NCI-H82 treated with DMSO at 0.1 percent for 48 hours (cell line): ENCODE results near the gene DNMT3A.

Experiments
- DNase-seq: peaks from one replicate; lab custom pipeline; 2025; ENCODE audit not compliant: unreplicated experiment; lab: John Stamatoyannopoulos, UW

DNMT3A gene

DNA sequence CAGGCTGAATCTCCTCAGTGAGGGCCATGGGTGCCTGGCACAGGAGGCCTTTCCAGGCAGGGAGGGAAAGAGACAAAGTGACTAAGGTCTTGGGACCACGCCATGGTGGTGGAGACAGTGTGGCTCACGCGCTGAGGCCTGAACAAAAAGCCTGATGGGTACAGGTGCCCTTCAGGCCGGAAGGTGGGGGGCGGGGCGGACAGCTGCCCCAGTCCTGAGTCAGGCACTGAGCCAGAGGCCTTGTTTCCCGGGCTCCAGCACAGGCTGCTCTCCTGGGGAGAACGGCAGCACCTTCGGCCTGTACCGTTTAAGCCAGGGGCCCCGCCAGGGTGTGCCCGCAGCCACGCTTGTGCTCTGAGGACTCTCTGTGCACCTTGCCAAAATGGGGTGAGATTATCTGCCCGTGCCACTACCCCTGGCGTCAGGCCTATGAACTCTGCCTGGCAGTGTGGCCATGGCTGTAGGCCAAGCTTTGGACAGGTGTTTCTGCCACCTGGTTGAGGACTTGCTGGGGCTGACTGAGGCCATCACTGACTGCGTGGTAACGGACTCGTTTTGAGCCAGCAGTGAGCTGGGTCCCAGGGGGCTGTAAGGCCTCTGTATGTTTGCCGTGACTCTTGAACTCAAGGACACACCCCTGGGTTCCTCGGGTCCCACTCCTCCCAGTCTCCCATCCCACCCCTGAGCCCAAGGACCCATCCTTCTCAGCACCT, 31.7 kb upstream of the DNMT3A start:
- no peak for DNase-seq

DNA sequence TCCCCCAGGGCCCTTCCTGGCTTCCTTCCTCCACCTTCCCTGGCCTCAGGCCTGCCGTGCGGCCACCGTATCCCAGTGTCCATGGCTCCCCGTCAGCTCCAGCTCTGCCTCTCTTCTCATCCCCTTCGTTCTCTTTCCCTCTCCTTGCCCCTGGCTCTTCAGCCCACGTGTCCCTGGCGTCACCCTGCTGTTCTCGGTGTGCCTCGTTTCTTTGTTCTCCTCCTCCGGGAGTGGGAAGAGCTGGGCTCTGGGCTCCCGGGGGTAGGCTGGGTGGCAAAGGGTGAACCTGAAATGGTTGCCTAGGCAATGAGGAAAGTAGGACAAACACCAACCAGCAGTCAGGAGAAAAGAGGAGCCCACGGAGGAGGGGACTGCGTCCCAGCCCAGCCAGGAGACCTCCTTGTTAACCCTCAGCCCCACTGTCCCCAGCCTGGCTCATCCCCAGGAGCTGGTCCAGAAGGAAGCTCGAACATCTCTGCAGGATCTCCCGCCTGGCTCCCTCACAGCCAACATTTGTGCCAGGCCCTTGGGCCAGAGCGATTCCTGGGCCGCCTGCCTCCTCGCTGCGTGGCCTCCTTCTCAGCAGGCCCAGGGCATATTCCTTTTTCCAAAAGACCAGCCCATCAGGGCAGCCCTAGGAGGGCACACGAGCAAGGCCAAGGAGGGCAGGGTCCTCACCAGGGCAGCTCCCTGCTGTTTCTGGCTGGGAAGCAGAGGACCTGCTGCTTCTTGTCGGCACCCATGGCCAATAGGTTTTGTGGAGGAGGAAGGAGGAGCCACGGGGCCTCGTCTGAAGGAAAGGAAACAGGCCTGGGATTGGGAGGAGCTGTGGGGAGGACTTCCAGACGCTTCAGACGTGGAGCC, 30.9 kb upstream of the DNMT3A start:
- no peak for DNase-seq

DNA sequence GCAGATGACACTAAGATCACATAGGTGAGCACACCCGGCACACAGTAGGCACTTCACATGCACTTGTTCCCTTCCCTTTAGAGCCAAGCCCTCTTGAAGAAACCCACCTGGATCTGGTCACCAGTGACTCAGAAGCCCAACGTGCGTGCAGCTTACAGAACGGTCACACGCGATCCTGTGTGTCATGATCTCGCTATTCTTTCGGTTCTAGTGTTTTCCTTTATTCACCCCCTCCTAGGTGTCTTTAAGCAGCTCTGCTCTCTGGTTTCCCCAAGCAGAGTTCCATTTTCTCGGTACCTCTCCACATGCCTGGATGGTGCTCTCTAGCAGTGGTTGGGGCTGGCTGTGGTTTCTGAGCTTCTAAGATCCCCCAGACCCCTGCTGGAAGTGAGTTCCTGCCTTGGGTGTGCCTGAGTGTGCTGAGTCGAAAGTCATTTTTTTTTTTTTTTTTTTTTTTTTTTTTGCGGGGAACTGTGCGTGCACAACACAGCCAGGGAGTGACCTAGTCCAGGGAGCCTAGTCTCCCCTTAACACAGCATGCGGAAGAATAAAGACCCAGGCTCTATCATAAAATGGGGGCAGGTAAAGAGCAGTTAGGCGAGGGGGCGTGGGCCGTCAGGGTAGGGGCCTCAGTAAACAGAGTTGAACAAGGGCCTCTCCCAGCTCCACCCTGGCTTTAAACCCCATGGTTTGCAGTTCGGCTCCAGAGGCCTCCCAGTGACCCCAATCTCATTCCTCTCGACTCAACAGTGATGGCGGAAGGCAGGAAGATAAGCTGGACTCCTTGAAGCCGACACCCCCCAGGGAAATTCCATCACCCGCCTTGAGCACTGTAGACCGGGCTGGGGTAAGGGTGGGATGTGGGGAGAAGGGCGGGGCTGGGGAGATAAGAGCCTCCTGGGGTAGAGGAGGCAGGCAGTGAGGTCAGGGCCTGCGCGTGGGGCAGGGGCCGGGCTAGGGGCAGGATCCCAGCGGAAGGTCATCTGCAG, 29.8 kb upstream of the DNMT3A start:
- no peak for DNase-seq

DNA sequence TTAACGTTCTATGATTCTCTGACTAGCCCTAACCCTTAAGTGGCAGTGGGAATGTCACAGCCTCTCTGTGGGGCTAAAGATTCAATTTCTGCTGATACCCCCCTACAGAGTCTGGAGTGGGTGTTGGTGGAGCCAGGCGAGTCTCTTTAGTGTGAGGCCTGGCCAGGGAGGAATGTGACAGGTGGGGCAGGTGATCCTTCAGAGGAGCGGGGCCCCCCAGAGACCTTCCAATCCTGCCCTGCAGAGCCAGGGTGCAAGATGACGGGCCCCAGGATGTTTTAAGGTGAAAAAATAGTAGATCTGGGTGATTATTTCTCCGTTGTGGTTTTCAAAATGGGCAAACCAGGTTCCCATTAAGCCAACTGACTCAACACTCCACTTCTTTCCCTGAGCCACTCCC, 28.2 kb upstream of the DNMT3A start:
- no peak for DNase-seq

DNA sequence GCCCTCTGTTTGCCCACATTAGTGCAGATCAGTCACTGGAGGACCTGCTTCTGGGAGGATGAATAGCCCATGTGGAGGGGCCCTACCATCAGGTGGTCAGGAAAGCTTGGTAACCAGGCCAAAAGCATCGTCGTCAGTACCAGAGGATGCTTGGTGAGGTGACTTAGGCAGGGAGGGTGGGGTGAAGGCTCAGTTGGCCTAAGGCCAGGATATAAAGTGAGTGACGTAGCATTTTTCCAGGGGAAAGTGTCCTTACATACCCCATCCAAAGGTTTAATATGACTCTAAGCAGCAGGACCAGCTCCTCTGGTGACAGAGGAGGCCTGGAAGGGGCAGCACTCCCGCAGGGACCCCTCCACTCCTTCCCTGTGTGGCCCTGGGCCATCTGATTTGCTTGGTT, 27.7 kb upstream of the DNMT3A start:
- DNase-seq, result no peak

DNA sequence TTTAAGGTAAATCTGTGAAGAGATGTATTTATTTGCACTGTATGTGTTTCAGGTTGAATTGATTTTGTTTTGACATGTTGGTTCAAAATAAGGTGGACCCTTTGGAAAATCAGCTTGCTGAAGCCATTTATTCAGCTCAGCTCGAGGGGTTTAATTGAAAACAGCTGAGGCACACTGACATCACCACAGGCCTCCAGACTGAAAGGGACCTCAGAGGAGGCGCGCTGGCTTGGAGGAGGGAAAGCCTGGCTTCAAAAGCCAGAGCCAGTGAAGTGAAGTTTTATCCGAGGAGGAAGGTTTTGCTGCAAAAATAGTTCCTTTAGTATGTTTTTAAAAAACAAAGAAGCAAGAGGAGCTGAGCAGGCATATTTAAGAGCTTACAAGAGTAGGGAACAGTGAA, 26.9 kb upstream of the DNMT3A start:
- DNase-seq, result no peak

DNA sequence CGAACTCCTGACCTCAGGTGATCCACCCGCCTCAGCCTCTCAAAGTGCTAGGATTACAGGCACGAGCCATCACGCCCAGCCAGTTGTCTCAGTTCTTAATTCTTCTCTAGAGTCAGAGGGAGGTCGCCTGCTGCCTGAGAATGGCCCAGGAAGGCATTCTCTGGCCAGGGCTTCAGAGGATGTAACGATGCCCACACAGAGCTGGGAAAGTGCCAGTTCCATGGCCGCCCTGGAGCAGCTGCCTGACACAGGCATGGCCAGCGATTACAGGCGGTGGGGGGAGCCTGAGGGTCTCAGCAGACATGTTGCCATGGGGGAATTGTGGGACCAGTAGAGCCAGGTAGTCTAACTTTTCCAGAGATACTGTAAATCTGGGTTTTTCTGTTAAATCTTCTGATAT, 25.6 kb upstream of the DNMT3A start:
- no peak for DNase-seq

DNA sequence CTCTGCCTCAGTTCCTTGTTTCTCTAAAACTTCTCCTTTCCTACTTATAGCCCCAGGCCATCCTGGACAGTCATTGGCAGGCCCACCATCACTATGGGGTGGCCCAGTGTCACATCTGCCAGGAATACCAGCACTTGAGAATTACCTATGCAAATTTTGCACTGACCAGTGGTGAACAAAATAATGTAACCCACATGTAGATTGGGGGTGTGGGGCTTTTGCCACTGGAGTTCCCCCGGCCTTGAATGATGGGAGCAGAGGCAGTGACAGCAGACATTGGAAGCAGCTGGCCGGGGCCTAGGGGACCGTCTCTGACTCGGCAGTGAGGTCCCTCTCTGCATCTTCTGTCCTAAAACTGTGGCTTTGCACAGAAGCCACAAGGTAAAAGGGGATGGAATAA, 24.9 kb upstream of the DNMT3A start:
- no peak for DNase-seq

DNA sequence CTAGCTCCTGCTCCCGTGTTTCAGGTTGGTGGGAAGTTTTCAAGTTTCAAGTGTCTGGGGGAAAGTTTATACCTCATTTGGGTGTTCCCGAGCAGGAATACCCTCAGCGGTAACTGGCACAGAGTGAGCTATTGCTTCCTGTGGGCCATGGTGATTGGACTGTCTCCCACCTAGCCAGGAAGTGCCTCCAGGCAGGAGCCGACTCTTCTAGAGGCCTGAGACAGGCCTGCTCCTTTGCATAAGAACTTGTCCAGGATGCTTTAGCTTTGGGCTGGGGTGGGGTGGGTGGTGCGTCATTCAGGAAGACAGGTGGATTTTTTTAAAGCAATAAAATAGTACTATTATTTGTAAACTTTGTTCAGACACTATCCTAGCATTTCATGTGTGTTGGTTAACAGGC, 23.5 kb upstream of the DNMT3A start:
- DNase-seq, result no peak

DNA sequence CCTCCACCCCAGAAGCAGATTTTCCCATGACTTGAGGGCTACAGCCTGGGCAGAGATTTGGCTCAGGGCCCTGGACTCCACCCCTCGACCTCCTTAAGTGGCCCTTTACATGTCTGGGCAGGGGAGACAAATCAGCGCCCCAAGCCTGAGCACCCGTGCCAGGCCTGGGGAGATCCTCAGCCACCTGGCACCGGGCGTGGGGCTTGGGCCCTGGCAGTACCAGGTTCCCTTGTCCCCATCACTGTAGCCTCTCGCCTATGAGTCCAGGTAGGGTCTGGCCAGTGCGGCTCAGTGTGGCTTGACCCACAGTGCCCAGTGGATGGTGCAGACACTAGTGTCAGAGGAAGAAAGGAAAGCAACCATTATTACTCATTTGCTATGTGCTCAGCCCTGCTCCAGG, 22.0 kb upstream of the DNMT3A start:
- DNase-seq, result no peak

DNA sequence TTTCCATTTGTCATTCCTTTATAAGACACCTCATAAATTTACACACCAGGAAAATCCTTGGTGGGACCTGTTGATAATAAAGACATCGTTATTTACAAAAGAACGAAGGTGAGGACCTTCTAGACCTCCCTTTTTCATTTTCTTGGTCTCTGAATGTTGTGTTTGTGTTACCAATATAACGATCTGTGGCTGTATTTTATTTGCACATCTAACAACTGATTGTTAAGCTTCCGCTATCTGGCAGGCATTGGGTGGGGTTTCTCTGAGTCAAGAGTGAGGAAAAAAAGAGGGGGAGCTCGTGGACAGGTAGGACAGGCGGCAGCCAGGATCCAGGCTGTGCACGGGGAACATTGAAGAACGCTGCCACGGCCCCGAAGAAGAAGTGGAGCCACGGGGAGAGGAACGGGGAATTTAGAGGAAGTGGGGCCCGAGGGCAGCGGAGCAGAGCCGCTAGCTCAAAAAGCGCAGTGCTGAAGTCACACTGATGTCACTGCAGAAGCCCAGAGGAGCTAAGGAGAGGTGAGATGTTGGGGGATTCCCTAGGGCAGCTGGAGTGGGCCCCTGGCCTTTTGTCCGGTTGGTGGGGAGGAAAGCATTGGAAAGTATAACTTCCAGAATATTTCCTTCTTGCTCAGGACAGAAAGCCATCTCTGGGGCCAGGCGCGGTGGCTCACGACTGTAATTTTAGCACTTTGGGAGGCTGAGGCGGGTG, 20.9 kb upstream of the DNMT3A start:
- DNase-seq, result no peak

DNA sequence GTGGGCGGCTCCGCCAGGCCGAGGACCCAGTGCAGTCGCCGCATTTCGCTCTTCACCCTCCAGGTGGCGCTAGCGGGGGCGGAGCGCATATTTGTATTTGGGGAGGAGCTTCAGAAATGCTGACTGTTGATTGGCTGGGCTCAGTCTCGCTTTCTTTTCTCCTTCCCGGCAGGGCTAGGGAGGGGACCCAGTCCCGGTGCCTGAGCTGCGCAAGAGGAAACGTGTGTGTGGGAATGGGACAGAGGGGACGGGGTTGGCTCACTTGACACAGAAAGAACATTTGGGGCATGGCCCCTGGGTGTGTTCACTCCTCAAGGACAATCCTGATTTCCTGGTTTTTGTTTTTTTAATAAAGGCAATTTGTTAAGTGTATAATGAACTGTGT, 20.3 kb upstream of the DNMT3A start:
- DNase-seq, result peak; percentile 95

DNA sequence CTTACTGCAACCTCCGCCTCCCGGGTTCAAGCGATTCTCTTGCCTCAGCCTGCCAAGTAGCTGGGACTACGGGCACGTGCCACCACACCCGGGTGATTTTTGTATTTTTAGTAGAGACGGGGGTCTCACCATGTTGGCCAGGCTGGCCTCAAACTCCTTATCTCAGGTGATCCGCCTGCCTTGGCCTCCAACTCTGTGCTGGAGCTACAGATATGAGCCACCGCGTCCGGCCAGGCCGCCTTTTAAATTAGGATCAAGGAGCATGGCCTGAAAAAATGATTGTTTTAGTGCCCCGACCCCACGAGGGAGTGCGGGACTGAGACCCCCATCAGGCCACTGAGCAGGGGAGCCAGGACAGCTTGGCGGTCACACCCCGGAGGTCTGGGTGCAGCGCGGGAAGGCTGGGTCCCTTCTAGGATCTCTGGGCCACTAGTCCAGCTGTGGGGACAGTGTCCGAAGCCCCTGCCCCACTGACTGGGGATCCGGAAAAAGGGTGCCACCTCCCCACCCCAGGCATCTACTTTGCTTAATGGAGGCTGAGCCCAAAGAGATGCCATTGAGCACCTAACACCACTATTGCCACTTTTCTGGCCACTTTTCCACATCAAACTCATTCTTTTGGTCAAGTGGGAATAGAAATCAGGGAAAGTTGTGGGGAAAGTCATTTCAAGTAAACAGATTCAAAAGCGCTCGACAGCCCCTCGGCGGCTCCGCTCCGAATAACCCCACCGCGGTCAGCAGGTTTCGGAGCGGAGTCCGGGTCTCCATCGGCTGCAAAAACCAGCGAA, 19.7 kb upstream of the DNMT3A start:
- no peak for DNase-seq

DNA sequence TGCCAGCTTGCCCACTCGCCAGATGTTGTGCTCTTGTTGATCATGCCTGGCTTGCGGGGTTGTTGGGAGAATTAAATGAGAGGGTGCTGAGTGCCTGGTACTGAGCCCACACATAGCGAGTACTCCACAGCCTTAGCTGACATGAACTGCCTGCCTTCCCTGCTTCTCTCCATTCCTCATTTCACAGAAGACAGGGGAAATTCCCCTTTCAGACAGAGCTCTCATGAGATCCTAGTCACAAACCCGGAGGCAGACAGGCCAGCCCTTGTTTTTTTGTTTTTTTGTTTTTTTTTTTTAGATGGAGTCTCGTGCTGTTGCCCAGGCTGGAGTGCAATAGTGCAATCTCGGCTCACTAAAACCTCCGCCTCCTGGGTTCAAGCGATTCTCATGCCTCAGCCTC, 17.1 kb upstream of the DNMT3A start:
- DNase-seq, result no peak

DNA sequence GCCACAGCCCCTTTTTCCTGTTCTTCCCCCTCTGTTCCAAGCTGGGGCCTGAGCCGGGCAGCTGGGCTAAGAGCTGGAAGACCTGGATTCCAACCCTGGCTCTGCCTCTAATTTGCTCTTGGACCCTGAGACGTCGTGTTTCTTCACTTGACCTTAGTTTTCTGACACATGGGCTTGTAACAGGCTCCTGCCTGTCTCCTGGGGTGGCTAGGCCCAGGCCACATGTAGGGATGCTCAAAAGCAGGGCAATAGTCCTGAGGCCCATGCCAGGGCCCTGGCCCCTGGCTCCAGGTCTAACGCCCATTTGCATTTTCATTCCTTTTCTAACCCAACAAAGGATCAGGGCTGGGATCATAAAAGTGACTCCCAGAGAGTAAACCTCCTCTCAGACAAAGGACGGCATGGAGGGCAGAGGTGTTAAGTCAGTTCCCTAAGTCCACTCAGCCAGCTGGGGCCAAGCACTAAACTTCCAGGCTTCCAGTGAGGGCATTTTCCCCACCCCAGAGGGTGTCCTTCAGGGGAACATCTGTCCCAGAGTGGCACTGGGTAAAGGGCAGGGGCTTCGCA, 16.6 kb upstream of the DNMT3A start:
- no peak for DNase-seq

DNA sequence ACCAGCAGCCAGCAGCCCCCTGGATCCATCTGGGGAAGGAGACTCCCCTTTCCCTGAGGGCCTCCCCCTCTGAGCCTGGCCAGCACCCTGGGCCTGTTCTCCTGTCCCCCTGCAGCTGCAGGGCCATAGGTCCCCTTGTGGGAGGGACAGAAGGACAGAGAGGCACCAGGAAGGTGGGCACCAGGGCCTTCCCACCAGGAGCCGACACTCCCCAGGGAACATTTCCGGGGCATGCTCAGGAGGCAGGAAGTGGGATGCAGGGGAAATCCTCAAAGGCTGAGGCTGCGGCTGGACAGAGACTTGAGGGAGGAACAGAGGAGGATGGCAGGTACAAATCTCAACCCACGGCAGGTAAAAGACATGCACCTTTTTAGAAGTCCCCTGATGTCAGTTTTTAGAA, 14.4 kb upstream of the DNMT3A start:
- no peak for DNase-seq

DNA sequence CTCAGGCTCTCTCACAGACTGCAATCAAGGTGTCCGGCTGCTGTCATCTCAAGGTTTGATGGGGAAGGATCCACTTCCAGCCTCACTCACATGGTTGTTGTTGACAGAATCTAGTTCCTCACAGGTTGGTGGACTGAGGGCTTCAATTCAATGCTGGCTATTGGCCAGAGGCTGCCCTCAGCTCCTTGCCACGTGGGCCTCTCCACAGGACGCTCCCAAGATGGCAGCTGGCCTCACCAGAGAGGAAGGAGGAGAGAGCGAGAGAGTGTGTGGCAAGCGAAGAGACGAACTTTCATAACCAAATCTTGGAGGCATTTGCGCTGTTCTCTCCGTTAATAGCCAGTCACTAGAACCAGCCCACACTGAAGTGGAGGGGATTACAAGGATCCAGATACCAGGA, 13.5 kb upstream of the DNMT3A start:
- DNase-seq, result no peak

DNA sequence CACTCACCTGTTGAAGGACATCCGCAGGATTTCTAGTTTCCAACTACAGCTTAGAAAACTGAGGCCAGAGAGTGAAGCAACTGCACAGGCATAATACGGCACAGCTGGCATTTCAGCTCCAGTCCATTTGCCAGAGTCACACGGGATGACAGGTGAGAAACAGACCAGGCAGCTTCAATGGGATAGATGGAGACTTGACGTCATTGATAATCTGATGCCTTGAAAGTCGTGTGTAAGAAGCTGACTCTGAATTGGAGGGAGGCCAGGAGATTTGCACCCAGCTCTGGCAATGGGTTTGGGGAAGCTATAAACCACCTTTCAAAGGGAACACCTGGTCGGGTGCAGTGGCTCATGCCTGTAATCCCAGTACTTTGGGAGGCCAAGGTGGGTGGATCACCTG, 12.4 kb upstream of the DNMT3A start:
- DNase-seq, result peak; percentile 24

DNA sequence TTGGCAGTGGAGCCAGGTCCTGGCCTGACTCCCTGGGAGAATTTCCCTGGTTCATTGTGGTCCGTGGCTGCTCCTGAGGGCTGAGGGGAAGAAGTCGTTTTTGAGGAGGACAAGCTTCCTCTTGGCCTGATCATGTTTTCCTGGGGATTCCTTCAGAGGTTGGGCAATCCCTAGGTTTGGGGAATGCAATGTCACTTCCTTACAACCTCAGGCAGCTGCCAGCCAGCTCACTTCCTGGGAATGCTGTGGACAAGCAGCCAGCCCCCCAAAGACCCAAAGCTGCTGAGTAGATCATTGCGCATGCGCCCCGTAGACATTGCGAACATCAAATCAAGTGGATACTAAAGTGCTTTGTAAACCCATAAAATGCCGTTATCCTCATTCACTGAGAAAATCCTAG, 7.7 kb upstream of the DNMT3A start:
- DNase-seq, result no peak

DNA sequence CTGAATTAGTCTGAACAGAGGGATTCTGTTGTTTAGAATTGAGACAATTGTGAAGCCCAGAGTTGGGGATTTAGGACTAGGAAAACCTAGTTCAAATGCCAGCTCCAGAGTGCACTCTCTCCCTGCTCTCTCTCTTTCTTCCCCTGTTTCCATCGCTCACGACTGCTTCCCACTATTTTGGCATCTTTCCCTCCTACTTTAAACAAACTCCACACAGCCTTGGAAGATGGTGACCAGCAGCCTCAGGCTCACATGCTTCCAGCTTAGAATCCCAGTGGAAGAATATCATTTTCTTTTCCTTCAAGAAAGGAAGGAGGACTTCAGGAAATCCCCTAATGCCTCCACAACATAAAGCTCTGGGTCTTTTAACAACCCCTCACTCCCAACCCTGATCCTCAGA, 6.1 kb upstream of the DNMT3A start:
- DNase-seq, result no peak
